Fibroblast of villous mesenchyme (primary cell): ENCODE results near the gene CPNE5. TPM values are rescaled to one million over a fixed set of nuclear protein-coding genes. Genes with fewer than 3 reads are reported as not detected.

ENCODE experiments used
- DNase-seq: peaks from one replicate; pipeline ENCODE4 v3.0.0-alpha.2; 2010; ENCODE audit warnings: low read depth
- H3K4me3 ChIP-seq: 2 replicates; pipeline ENCODE4 v1.5.1; 2011; ENCODE audit warnings: low read depth, mild to moderate bottlenecking, low read length
- total RNA-seq: library from RNA; depleted of rRNA; stranded (reverse); fragments of >200 nt; gene quantifications from 2 replicates; pipeline ENCODE4 v1.2.3, GENCODE V29; 2012
- TF ChIP-seq, protein P1 (sequence below): IDR thresholded peaks from 2 replicates; pipeline ENCODE4 v1.5.1; 2012; ENCODE audit warnings: low read depth, mild to moderate bottlenecking, low read length; ENCODE audit not compliant: insufficient read depth

Gene CPNE5
- total RNA-seq, 1 donor = under 0.01 TPM

- TF ChIP-seq, protein P1, sequence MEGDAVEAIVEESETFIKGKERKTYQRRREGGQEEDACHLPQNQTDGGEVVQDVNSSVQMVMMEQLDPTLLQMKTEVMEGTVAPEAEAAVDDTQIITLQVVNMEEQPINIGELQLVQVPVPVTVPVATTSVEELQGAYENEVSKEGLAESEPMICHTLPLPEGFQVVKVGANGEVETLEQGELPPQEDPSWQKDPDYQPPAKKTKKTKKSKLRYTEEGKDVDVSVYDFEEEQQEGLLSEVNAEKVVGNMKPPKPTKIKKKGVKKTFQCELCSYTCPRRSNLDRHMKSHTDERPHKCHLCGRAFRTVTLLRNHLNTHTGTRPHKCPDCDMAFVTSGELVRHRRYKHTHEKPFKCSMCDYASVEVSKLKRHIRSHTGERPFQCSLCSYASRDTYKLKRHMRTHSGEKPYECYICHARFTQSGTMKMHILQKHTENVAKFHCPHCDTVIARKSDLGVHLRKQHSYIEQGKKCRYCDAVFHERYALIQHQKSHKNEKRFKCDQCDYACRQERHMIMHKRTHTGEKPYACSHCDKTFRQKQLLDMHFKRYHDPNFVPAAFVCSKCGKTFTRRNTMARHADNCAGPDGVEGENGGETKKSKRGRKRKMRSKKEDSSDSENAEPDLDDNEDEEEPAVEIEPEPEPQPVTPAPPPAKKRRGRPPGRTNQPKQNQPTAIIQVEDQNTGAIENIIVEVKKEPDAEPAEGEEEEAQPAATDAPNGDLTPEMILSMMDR = peak; percentile 97
- peak; percentile 77 for DNase-seq
- H3K4me3 ChIP-seq = no peak overlapping the region
Observed at GRCh38 chr6:36759148-36759759, 80.0 kb downstream of the CPNE5 start.

DNA sequence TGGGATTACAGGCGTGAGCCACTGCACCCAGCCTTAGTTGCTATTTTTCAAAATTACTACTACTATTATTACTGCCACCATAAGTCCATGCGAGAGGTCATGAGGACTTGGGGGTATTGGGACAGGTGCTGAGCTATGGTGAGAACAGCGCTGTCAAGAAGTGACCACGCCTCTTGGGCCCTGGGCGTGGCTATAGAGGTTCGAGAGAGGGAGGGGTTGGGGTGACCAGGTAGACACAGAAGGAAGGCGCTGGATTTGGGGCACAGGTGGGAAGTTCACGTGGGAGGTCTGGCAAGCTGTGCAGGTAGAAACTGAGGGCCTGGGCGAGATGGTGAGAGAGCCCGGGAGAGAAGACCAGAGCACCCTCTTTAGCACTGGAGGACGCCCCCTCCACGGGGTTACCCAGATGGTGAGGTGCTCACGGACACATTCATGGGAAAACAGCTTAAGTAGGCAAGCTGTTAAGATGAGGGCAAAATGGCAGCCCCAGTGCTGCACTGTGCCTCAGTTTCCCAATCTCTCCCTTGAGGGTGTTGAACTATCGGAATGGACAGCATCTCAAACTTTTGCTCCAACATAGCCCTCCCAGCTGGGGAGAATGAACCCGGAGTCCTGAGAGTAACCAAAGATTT lies 80.6 kb downstream of the CPNE5 start:
- no peak overlapping the region for H3K4me3 ChIP-seq
- TF ChIP-seq, protein P1 = no peak
- DNase-seq = no peak

DNA sequence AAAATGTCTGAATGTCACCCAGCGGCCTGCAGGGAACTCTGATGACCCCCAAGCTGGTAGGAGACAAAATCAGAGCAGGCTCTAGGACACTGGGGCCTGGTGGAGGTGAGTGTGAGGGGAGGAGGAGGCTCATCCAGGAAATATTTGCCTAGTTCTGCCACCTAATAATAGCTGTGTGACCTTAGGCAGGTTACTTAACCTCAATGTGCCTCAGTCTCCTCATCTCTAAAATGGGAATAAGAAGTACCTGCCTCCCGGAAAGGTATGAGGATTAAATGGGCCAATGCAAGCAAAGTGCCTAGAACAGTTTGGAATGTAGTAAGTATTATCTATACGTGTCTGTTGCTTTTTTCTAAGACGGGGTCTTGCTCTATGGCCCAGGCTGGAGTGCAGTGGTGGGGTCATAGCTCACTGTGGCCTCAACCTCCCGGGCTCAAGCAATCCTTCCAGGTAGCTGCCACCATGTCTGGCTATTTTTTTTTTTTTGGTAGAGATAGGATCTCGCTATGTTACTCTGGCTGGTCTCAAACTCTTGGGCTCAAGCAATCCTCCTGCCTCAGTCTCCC lies 81.2 kb downstream of the CPNE5 start:
- TF ChIP-seq, protein P1 = no peak
- no peak overlapping the region for H3K4me3 ChIP-seq
- no peak for DNase-seq

GRCh38 chr6:36757206-36757605 lies 82.0 kb downstream of the CPNE5 start:
- DNase-seq = no peak
- TF ChIP-seq, protein P1 = no peak
- no peak overlapping the region for H3K4me3 ChIP-seq

- no peak for DNase-seq
- H3K4me3 ChIP-seq = no peak overlapping the region
- TF ChIP-seq, protein P1 = no peak
Observed at GRCh38 chr6:36756786-36757185, 82.5 kb downstream of the CPNE5 start.

DNA sequence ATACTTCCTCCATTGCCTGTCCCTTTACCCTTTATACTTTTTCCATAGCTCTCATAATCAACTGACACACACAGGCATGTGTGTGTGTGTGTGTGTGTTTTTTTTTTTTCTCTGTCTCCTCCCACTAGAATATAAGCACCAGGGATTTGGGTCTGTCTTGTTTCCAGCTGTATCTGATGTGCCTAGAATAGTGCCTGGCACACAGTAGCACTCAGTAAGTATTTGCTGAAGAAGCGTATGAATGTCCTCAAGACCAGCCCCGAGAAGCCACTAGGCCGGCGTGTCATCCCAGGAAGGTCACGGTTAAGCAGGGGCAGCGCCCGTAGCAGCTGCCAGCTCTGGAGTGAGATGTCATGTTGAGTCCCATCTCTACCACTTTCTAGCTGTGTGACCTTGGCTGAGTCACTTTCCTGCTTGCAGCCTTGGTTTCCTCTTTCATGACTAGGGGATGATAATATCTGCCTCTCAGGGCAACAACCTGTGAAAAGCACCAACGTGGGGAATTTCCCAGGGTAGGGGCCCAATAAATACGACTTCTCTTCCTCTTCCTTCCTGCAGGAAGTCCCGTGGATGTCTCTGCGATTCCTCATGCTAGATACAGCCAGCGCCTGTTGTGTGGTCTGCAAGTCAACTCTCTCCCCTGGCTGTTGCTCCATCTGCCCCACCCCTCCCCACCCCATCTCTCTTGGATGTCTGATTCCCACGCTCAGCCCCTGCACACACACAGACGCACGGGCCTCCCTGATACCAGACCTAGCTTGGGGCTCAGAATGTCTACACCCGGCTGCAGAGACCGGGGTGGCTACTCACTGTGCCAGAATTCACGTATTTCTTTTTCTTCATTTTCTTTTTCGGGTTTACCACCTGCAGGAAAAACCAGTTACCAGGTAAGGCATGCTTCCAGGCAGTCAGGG lies 83.6 kb downstream of the CPNE5 start:
- H3K4me3 ChIP-seq = no peak overlapping the region
- TF ChIP-seq, protein P1 = no peak
- peak; percentile 13 for DNase-seq
